ENCODE measurements around the gene COPG1.

Gene COPG1

DNA sequence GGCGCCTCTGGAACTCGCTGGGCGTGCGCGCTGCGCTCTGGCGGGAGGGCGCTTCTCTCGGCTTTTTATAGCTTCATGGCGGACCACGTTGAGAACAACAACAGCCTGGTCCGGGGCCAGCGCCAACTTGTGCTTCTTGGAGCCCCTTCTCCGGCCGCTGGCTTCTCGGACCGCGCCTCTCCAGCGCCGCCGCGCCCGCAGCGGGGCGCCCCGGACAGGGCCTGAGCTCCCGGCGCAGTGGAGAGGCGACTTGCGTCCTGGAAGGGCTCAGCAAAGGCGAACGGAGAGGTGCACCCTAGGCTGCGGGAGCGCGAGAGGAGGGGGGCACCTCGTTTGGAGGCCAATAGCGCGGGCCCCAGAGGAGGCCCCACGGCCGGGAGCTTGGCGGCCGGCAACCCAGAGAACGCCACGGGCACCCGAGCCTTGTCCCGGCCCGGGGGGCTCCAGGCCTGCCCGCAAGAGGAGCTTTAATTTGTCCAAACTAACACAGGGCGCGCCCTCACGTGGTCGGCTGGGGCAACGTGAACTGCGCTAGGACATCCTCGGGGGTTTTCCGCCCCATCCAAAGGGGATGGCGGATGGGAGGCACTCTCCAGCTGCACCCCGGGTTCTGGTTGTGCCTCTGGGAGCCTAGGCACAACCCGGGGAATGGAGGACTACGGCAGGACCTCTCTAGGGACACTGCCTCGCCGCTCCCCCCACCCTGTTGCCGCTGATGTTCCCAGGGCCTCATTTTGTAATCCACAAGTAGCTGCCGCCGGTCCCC, 67.0 kb downstream of the COPG1 start:
- DNase-seq: peak; percentile 90

DNA sequence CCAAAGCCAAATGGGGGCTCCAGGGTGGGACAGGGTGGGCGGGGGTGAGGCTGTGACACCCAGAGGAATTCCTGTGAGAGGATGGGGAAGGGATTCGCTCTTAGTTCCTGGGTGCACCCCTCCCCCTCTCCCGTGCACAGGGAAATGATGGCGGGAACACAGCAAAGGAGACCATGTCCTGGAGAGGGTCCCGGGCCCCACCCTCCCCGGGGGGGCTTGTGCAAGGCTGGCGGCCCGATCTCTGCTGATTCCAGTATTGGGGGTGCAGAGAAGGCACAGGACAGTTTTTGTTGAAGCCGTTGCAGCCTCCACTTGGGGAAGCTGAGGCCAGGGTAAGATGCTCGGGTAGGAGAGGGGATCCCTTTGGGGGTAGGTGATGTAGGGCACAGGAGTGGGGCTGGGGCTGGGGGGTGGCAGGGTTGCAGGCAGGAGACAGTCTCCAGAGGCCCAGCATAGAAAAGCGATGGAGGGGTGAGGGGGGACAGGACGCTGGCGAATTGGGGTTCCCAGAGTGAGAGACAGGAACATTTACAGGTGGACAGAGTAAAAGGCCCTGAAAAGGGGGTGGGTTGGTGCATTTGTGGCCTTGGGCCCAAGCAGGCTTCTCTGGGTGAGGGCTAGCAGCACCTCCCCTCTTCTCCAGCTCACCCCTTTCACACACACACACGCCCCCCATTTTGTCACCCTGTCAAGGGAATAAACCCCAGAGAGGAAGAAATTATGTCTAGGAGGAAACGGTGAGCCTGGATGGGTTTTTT, 67.8 kb downstream of the COPG1 start:
- no peak for DNase-seq

DNA sequence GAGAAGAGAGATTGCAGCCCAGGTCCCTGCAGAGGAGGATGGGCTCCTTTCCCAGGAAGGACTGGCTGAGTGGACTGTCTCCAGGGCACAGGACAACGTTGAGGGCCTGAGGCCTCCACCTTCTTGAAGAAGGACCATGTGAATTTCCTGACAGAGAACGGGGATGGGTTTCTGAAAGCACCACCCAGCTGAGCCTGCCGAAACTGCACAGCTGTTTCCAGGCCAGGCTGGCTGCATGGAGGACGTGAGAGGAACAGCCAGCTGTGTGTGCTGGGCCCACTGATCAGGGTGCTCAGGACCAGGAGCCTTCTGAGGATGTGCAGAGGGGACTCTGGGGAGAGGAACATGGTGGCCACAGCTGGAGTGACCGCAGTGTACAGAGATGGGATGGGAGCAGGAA, 68.4 kb downstream of the COPG1 start:
- DNase-seq: no peak

DNA sequence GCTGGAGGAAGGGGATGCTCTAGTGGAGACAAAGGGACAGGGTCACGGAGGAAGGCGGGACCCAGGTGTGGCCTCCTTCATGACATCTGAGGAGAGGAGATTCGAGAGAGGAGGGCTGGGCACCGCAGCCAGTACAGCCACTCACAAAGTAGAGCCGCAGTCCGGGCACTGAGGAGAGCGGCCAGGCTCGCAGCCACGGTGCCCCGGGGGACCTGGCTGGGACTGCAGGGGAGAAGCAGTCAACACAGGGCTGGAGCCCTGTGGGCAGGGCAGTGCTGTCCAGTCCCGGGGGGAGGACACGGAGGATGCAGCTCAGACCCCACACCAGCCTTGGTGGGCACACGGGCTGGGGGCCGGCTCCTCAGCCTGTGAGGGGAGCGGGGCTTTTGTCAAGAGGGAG, 69.5 kb downstream of the COPG1 start:
- no peak for DNase-seq

DNA sequence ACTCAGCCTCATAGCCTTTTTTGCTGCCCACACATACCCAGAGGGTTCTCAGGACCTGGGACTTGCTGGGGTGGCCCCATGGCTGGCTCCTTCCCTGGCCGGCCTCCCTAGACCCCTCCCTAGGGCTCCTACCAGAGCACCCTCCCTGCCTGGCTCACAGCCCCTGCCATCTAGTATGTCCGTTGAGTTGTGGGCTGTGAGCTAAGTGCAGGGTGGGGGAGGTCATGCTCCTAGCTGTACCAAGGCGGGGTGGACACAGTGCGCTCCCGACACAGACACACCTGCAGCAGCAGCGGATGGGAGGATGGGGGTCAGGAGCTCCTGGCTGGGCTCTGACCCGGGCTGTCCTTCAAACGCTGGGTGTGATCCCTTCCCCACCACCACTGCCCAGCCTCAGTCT, 70.9 kb downstream of the COPG1 start:
- DNase-seq: no peak

DNA sequence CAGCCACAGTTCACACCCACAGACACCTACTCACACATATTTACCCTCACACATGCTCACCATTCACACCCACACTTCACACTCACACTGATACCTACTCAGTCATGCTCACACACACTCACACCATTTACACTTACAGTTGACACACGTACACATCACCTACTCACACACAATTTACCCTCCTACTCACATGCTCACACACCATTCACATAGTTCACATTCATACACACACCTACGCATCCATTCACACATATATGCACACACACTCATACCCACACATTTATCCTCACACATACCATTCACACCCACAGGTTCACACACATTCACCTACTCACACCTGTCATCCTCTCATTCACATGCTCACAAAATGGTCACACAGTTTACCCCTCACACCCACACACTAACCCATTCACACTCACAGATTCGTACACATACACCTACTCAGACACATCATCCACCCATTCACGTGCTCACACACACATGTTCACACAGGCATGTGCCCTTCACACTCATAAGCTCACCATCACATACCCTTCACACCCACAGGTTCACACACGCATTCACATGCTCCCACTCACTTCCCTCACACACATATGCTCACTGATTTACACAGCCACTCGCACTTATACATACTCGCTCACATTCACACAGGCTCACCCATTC, 71.5 kb downstream of the COPG1 start:
- no peak for DNase-seq

DNA sequence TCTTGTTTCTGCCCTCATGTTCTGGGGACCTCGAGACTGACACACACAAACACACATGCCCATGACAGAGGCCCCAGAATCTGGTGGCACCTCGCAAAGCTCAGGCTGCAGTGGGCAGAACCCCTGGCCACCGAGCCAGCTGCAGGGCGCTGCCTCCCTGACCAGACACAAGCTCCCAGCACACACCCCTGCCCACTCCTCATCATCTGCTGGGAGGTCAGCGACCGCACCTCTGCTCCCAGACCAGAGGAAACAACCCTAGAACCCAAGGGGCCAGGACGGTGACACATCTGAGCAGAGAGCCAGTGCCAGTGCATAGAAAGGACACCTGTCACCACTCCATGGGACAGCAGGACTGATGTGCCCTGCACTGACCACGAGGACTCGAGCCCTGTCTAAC, 72.5 kb downstream of the COPG1 start:
- DNase-seq: no peak

DNA sequence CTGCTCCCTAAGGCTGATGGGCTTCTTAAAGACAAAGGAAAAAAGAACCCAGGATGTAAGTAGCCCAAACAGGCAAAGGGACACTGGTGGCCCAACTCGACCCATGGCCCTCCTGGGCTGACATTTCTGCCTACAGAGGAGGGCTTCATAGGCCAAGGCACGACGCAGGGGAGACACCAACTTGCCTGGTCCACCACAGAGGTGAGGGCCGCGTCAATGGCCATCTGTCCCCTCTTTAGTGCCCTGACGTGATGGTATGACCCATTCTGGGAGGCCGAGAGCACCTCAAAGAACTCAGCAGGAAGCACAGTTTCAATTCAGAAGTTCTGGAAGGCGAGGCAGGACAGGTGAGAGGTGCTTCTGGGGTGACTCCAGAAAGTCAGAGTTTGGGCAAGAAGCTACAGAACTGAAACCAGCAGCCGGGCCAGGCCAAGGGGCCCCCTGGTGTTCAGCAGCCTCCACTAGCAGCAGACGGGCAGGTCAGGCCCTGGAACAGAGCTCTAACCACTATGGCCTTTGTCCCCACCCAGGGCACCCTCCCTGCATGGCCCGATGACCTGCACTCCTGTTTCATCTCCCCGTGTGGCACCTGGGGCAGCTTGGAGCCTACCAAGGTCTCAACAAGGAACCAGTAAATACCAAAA, 74.4 kb downstream of the COPG1 start:
- DNase-seq: no peak

DNA sequence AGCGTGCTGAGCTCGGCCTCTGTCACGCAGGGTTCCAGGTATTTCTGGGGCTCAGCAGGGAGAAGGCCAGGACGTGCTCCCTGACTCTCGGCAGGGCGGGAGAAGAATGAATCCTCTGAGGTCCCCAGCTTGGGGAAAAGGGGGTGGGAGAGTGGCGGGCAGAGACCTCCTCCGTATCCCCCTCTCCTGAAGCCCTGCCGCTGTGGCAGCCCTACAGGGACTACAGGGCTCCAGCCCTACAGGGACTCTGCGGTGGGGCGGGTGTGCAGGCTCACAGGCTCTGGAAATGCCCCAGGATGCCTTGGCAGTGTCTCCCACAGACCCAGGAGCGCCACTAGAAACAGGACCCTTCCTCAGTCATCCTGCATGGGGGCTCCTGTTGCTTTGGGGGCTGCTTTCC, 75.4 kb downstream of the COPG1 start:
- DNase-seq: no peak

DNA sequence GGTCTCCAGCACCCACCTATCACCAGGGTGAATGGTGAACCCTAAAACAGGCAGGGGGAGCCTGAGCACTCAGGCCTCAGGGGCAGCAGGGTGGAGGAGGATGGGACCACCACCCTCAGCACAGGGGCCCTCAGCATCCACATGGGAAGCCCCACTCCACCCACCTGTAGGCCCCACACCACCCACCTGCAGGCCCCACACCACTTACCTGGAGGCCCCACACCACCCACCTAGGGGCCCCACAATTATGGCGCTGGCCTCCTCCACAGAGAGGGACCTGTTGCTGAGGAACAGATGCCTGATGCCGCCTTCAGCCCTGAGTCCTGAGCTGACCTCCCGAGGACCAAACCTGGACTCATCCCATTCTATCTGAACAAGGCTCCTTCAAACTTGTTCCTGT, 76.0 kb downstream of the COPG1 start:
- DNase-seq: no peak

DNA sequence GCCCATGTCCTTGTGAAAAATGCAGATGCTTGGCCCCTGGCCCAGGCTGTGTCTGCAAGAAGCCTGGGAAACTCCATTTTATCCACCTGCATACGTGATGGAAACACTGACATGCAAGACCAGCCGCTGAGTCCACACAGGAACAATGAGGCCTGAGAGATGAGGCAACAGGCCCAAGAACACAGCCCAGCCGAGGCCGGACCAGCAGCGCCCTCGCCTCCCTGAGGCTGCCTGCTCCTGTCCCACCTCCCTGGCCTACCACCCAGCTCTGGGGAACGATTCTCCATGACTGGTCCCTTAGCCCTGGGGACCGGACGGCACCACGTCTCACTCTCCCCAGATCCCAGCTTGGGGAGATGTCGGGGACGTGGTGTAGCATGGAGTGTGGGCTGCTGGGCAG, 76.7 kb downstream of the COPG1 start:
- no peak for DNase-seq

DNA sequence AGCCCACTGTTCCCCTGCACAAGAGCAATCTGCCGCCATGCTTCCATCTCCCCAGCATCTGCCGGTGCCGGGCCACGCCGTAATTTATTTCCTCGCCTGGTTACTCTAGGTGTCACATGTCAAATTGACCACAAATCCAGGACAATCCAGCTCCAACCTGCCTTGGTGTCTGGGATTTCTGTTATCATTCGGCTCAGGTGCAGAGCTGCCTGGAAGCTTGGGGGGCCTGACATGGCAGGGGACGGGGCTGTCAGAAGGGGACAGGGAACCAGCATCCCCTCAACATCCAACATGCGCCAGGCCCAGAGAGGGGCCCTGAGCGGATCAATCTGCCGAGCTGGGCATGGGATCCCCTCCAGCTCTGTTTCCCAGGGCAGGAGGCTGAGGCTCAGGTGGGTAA, 77.2 kb downstream of the COPG1 start:
- DNase-seq: no peak

All from CD4-positive, alpha-beta T cell treated with Interleukin-17A for 4 hours (primary cell).